COLO668 (cell line): ENCODE measurements around the gene NEBL.
"Not testable (repeated sequence)": the region's sequence is repeated elsewhere in the genome, so short reads cannot be mapped to it uniquely, and the experiment has no call there.

Experiments used
- DNase-seq: peaks from one replicate; lab custom pipeline; 2025; ENCODE audit not compliant: unreplicated experiment; lab: John Stamatoyannopoulos, UW

The NEBL gene, protein sequence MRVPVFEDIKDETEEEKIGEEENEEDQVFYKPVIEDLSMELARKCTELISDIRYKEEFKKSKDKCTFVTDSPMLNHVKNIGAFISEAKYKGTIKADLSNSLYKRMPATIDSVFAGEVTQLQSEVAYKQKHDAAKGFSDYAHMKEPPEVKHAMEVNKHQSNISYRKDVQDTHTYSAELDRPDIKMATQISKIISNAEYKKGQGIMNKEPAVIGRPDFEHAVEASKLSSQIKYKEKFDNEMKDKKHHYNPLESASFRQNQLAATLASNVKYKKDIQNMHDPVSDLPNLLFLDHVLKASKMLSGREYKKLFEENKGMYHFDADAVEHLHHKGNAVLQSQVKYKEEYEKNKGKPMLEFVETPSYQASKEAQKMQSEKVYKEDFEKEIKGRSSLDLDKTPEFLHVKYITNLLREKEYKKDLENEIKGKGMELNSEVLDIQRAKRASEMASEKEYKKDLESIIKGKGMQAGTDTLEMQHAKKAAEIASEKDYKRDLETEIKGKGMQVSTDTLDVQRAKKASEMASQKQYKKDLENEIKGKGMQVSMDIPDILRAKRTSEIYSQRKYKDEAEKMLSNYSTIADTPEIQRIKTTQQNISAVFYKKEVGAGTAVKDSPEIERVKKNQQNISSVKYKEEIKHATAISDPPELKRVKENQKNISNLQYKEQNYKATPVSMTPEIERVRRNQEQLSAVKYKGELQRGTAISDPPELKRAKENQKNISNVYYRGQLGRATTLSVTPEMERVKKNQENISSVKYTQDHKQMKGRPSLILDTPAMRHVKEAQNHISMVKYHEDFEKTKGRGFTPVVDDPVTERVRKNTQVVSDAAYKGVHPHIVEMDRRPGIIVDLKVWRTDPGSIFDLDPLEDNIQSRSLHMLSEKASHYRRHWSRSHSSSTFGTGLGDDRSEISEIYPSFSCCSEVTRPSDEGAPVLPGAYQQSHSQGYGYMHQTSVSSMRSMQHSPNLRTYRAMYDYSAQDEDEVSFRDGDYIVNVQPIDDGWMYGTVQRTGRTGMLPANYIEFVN

DNA sequence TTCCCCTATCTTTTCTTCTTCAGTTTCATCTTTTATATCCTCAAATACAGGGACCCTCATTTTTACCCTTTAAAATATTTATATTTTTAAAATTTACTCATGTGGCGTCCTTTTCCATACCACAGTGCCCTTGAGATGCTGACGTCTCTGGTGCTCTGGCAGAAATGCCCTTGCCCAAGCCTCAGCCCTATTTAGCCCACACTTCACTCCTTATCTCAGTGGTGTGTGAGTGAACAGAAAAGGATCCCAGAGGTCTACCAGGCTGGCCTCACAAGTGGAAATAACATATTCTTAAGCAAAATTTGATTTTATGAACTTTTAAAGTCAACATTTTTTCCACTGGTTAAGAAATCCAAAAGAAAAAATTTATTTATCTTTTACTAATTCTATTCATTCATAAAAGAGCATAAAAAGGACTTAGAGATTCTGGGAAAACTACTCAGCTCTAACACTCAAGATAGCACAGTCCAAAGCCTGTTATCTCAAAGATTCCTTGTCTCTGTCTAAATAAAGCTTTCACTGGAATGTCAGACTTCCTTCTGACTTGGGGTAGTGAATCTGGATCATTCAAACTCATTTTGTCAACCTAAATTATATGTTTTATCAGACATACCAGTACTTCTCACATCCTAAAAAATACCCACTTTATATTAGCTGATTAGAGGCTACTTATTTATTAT is at the start of gene NEBL:
TSS of gene NEBL (minus strand) at position 166 of the 680 bp plus-strand sequence. CDS start at position 60, 106 bp downstream.
- DNase-seq = no peak

DNA sequence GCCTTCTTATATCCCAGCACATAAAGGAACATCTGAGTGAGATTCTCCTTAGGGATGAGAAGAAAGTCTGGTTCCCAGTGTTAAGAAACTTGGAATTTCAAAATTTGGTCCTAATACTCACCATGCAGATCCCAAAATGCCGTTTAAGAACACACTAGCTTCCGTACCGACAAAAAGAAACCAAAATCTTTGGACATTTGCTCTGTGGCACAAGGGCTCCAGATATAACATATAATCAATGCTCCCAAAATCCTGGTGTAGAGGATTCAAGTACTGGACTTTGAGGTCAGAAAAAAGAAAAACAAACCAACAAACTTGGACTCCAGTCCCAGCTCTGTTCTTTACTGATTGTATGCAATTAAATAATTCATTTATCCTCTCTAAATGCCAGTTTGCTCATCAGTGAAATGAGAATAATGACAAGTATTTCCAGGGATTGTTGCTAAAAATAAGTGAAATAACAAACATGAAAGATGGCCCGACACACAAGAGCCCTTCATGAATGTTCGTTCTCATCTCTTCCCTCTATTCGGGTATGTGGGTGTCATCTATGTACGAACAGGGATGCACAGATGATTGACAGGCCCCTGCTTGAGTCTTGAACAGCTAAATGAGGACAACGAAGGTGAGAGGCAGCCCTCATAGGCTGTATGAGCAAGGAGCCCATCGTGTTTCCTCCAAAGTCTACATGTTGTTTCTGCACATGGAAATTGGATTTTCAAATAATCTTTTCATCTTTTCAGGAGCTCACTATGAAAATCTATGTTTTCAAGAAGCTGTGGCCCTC is 48.6 kb upstream of the NEBL start:
- DNase-seq = no peak

DNA sequence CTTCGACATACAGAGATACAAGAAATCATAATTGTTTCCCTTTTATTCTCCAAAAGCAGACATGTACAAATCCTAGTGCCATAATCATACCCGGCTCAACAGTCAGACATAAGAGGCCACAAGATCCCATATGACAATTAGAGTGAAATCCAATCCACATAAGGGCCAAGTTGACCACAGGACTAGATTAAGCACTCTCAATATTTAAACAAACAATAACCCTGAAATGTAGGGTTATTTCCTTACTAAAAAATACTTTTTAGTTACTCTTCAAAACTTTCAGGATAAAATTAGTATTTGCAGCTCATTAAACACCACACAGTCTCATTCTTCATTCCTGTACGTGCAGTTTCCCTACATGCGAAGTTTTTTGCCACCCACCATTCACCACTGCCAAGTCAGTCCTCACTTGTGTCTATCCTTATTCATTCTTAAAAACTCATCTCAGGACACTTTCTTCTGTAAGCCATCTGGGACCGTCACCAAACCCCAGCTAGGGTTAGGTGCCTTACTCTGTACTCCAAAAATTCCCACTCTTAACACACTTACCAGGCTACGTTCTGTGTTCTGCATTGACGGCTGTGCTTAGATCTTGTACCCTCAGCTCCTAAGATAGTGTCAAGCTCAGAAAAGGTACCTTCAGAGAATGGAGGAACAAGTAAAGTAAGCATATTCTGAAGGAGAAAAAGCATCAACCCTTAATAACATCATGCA is 47.8 kb upstream of the NEBL start:
- no peak for DNase-seq

DNA sequence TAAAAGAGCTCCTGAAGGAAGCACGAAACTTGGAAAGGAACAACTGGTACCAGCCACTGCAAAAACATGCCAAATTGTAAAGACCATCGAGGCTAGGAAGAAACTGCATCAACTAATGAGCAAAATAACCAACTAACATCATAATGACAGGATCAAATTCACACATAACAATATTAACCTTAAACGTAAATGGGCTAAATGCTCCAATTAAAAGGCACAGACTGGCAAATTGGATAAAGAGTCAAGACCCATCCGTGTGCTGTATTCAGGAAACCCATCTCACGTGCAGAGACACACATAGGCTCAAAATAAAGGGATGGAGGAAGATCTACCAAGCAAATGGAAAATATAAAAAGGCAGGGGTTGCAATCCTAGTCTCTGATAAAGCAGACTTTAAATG is 42.3 kb upstream of the NEBL start:
- not testable (repeated sequence) for DNase-seq

DNA sequence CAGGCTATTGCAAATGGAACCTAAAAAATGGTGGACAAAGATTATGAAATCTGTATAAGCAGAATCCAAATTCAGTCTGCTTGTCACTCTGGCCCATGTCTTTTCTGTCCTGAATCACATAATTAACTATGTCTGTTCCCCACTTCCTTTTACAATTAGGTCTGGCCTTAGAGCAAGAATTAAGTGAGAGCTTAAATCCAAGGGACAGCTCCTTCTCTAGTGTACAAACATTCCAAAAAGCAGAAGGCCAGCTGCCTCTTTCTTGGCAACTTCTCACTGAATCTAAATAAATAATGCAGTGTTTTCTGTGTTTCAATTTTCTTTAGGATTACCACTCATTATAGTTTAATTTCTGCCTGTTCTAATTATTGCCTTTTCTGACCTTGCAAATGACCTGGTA is 39.3 kb upstream of the NEBL start:
- no peak for DNase-seq

DNA sequence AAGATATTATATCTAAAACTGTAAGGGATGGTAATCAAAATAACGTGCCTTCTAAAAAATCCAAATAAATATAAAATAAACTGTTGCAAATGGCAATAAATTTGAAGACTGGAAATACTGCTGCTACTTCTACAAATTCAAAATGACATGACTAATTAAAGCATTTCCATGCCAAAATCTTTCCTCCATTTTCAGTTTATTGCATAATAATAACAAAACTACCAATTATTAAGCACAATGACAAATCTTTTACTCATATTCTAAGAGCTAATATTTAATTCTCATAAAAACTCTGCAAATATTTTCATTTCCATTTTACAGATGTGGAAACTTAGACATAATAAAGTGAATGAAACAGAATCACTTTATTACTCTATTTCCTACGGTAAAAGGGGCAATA is 38.8 kb upstream of the NEBL start:
- no peak for DNase-seq

DNA sequence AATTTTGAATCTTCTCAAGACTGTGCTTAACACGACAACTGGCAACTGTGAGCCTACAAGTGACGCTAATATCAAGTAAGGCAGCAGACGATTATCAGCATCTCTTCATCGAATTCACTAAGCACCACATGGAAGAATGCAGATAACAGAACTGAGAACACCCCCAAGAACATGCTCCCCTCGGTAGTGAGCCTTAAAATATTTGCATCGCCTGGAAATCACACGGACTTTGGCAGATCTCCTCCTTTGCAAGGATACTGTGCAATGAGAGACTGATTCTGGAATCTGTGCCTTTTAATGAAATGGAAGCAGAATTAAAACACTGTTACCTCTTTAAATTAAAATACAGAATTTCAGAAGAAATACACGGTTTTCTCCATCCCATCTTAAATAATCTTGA is 38.2 kb upstream of the NEBL start:
- DNase-seq = no peak

DNA sequence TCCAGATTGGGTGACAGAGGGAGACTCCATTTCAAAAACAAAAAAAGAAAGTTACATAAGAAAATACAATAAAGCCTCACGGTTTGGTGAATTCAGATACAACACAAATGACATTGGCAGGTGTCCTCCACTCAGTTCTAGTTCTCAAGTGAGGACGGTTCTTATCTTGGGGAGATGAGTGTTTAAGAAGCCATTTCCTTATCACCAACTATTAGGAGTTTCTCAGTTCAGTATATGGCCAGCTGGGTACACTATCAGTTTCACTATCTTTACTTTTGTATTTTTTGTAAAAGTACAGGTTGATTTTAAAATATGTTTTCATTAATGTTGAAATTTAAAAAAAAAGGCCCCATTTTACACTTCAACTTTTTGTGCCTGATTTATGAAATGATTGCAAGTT is 36.6 kb upstream of the NEBL start:
- no peak for DNase-seq

DNA sequence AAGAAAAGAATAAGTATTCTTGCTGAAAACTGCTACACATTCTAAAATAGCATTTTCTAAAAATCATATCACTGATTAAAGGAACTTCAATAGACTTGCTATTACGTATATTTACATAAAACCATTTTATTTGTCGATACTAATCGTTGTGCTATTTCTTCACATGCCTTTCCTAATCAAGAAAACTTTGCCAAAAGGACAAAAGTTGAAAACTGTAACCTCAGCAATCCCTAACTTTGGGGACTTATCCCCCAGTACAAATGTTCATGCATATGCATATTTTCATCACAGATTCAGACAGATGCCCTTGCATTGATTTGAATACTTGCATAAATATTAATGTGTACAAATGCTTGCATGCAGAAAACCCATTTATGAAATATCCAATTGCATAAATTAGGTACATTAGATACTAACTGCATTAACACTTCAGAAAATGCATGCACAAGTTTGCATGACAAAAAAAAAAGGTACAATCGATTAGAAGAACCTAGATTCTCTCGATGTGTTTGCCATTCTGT is 35.6 kb upstream of the NEBL start:
- DNase-seq = no peak

DNA sequence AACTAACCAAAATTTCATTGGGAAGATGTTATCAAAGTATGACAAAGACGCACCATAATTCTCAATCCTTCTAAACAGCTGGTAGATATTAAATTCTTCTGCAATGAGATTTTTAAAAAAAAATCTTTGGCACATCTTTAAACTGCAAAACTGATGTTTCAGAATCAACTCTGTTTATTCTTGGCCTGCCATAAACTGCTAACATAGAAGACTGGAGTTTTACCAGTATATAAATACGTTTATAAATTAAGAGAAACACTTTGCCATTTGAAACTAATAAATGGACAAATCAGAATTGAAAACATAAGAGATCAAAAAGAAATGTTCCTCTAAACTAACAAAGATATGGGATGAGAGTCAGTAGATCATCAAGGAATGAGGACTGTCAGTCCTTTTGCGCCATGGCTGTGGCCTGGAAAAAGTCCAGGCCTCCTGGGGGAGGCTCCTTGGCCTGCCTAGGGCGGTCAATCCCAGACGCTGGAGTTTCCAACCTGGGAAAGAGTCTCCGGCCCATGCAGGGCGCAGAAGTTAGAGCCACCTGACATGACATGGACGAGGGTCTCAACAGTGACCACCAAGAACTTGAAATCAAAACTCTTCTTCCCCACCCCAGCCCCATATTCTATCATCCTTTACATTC is 34.2 kb upstream of the NEBL start:
- no peak for DNase-seq

DNA sequence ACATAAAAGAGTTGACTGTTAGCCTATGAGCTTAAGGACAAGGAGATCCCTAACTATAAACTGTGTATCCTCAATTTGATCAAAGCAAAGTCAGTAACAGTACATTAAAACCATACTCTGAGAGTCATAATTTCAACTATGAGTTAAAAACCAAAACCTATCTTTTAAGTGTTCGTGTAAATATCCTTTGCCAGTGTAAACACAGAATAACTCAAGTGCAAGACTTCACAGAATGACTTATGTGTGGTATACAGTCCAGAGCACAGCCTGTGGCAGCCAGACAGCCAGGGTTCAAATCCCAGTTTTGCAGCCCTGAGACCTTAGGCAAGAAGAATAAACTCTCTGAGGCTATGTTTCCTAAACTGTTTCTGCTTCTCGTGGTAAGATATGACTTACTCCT is 30.3 kb upstream of the NEBL start:
- DNase-seq = no peak

DNA sequence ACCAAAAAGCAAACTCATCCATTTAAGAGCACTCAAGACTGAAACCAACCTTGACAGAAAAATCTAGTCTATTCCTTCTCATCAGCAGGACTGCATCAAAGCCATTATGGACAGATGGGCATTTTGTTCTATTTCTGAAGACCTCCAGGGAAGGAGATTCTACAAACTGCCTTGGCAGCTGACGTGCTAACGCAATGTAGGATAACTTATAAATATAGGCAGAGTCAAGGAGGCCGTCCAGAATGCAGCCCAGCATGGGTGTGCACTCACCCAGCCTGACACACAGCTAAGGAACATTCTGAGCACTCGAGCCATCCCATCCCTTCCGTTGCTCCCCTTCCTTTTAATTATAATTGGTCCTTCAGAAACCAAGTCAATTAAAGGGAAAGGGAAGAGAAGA is 25.3 kb upstream of the NEBL start:
- peak; percentile 7 for DNase-seq

DNA sequence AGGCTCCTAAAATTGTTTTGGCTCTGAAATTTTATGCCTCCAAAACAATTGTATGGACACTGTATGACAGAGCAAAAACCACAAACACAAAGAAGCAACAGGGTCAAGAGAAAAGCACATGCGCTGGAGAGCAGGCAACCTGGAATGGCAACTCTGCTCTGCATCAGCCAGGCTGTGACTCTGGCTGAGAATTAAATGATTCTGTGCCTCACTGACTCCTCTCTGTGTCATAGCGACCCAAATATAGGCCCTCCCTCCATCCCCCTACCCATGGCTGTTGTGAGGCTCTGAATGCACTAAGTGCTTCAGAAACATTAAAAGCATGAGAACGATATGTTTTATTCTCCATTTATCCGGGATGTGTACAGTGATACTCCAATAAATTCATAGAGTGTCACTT is 24.9 kb upstream of the NEBL start:
- DNase-seq = no peak

DNA sequence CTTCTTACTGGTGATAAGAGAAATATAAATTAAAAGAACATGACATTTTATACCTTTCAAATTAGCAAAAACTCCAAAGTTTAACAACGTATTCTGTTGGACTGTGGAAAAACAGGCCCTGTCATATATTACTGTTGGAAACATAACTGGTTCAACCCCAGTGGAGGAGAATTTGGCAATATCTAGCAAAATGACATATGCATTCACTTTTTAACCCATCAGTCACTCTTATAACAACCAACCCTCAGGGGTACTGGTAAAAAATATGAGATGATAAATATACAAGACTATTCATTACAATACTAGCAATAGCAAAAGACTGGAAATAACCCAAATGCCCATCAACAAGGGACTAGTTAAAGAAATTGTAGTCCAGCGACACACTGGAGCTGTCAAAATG is 22.9 kb upstream of the NEBL start:
- no peak for DNase-seq

DNA sequence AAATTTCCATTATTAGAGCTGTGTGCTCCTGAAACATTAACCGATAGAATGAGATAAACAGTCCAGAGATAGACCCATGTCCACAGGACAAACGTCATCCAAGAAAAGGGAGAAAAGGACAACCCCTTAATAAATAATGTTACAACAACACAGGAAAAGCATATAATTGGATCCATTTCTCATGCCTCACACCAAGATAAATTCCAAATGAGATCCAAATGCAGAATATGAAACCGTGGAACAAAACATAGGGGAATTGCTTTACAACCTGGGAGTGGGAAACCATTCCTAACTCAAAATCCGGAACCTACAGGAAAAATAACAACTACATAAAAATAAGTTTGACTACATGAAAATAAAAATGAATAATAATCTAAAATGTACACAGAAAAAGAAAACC is 22.4 kb upstream of the NEBL start:
- DNase-seq = no peak

DNA sequence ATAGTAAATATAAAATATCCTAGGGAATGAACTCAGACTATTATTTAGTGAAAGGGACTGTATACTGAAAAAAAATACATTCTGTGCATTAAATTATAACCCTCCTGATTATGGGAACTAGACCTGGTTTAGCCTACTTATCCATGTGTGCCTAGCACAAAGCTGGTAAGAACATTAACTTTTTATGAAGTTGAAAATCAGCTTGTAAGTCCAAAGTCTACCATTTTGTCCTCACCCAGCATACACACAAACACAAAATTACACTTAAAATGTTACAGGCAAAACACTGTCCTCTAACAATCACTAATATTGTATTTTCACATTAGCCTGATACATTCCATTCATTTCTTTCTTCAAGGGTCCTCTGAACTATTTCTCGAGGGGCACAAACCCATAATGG is 19.9 kb upstream of the NEBL start:
- no peak for DNase-seq

DNA sequence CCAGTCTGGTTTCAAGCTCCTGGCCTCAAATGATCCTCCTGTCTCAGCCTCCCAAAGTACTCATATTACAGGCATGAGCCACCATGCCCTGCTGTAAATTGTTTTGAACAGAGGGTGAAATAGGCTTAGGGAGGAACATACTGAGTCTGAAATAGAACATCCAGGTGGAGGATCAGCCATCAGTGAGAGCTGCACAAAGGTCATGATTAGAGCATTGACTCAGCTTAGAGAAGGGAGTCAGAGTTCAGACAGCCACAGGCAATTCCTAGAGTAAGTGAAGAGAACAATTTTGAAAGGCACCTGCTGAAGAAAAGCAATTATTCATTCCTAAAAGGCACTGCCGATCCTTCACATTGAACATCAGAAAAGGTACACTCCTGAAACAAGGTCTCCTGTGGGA is 15.9 kb upstream of the NEBL start:
- DNase-seq = no peak

DNA sequence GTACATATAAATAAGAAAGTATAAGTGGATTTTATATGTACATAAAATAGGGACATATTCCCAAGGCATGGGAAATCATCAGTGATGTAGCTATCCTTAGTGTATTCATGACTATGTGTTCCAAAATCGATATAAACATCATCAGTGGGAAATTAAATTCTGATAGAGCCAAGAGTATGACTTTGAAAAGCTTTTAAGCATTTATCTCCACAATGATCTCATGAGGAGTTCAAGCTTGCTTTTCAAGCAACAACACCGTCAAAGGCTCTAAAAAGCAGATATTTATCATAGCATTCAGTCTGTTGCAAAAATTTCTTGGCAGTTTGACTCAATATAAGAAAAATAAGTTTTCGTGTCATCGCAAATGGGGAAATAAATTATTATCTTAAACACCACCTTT is 14.5 kb upstream of the NEBL start:
- no peak for DNase-seq

DNA sequence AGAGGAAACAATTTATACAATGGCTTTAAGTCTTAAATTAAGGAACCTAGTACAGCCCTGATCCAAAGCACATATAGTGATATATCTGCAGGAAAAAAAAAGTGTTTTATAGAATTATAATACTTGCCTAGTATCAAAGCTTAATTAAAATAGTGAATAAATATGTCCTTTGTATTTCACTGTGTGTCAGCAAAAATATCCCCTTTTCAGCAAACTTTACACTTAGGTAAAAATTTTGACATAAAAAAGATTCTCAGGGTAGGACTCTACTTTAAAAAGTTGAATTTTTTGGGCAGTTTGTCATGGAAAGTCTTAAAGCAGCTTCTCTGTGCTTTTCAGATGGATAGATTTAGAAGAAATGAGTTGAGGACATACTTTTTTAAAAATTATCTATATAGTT is 12.7 kb upstream of the NEBL start:
- no peak for DNase-seq
